Neural progenitor cell (in vitro differentiated cells): ENCODE data around the gene TSEN54. TPM values are rescaled to one million over a fixed set of nuclear protein-coding genes. Genes with fewer than 3 reads are reported as not detected.

Experiments used
- DNase-seq: peaks from one replicate; pipeline ENCODE4 v3.0.0-alpha.2; 2016; ENCODE audit warnings: low spot score
- H2AFZ ChIP-seq: fragments of 200-600 bp; sonication (generic); replicated peaks from 2 replicates; pipeline ENCODE4 v1.6.1; 2016; ENCODE audit warnings: antibody characterized with exemption
- H3F3A ChIP-seq: fragments of 200-600 bp; sonication (generic); 2 replicates; pipeline ENCODE4 v1.6.1; 2016; ENCODE audit warnings: antibody characterized with exemption, low read depth
- H3K27ac ChIP-seq: fragments of 200-600 bp; sonication (generic); 2 replicates; pipeline ENCODE4 v1.5.1; 2016; ENCODE audit warnings: mild to moderate bottlenecking
- H3K27me3 ChIP-seq: fragments of 200-600 bp; sonication (generic); 2 replicates; pipeline ENCODE4 v1.6.1; 2016; ENCODE audit warnings: mild to moderate bottlenecking, moderate library complexity
- H3K36me3 ChIP-seq: fragments of 200-600 bp; sonication (generic); 2 replicates; pipeline ENCODE4 v1.5.1; 2016
- H3K4me1 ChIP-seq: fragments of 200-600 bp; sonication (generic); 2 replicates; pipeline ENCODE4 v1.6.1; 2016; ENCODE audit warnings: mixed run types
- H3K4me2 ChIP-seq: fragments of 200-600 bp; sonication (generic); 2 replicates; pipeline ENCODE4 v1.6.1; 2016
- H3K4me3 ChIP-seq: fragments of 200-600 bp; sonication (generic); 2 replicates; pipeline ENCODE4 v1.5.1; 2016
- H3K79me2 ChIP-seq: fragments of 200-600 bp; sonication (generic); 2 replicates; pipeline ENCODE4 v1.6.1; 2016; ENCODE audit warnings: low read depth
- H3K9ac ChIP-seq: fragments of 200-600 bp; sonication (generic); 2 replicates; pipeline ENCODE4 v1.6.1; 2016
- H3K9me3 ChIP-seq: fragments of 200-600 bp; sonication (generic); 2 replicates; pipeline ENCODE4 v1.5.1; 2016; ENCODE audit warnings: low read depth
- H4K20me1 ChIP-seq: fragments of 200-600 bp; sonication (generic); 2 replicates; pipeline ENCODE4 v1.6.1; 2016; ENCODE audit warnings: low read depth
- H3K27ac Mint-ChIP-seq: 3 replicates; pipeline ENCODE4 v1.8.0; 2021; ENCODE audit warnings: mixed read lengths
- H3K27me3 Mint-ChIP-seq: 2 replicates; pipeline ENCODE4 v1.8.0; 2022; ENCODE audit warnings: low read depth, mild to moderate bottlenecking, inconsistent platforms, moderate library complexity, mixed read lengths; ENCODE audit not compliant: insufficient read depth
- H3K36me3 Mint-ChIP-seq: 3 replicates; pipeline ENCODE4 v1.8.0; 2021; ENCODE audit warnings: mixed read lengths
- H3K4me1 Mint-ChIP-seq: 3 replicates; pipeline ENCODE4 v1.8.0; 2021; ENCODE audit warnings: mixed read lengths
- H3K4me3 Mint-ChIP-seq: 3 replicates; pipeline ENCODE4 v1.8.0; 2021; ENCODE audit warnings: mild to moderate bottlenecking, moderate library complexity, mixed read lengths
- H3K9me3 Mint-ChIP-seq: 3 replicates; pipeline ENCODE4 v1.8.0; 2020; ENCODE audit warnings: mixed read lengths
- CTCF ChIP-seq: fragments of 200-600 bp; sonication (generic); IDR thresholded peaks from 2 replicates; pipeline ENCODE4 v1.5.1; 2017; ENCODE audit warnings: antibody characterized with exemption, mild to moderate bottlenecking
- EZH2 ChIP-seq: fragments of 200-600 bp; sonication (generic); IDR thresholded peaks from 2 replicates; pipeline ENCODE4 v1.6.1; 2017; ENCODE audit warnings: antibody characterized with exemption, mild to moderate bottlenecking, moderate library complexity
- EZH2phosphoT487 ChIP-seq: fragments of 200-600 bp; sonication (generic); IDR thresholded peaks from 2 replicates; pipeline ENCODE4 v1.6.1; 2017; ENCODE audit warnings: antibody characterized with exemption
- total RNA-seq: library from RNA; depleted of rRNA; stranded (reverse); fragments of >200 nt; gene quantifications from 2 replicates; pipeline ENCODE4 v1.2.3, GENCODE V29; 2015; ENCODE audit warnings: low replicate concordance

The TSEN54 gene
- total RNA-seq, 1 donor from 2014 or later, result 20.5 TPM

GRCh38 chr17:75482098-75482942 is 34.0 kb upstream of the TSEN54 start:
- H3F3A ChIP-seq, result peaks cover 31% of the 10 kb centered on the region
- no peak for DNase-seq
- no peak overlapping the region for H3K4me3 ChIP-seq
- Mint-ChIP-seq H3K27me3 (peaks cover 15% of the 10 kb centered on the region), H3K9me3 (no peaks in the 10 kb centered on the region), H3K4me3 (no peak overlapping the region), H3K4me1 (peaks cover 45% of the 10 kb centered on the region), H3K27ac (no peak overlapping the region), H3K36me3 (peaks cover 8% of the 10 kb centered on the region)
- H3K4me2 ChIP-seq, result peak overlapping the region; percentile 51
- peak overlapping the region; percentile 77 for H3K27ac ChIP-seq
- TF ChIP-seq EZH2phosphoT487, result no peak
- TF ChIP-seq EZH2, result no peak
- no peak for TF ChIP-seq CTCF
- H4K20me1 ChIP-seq, result peaks cover 28% of the 10 kb centered on the region
- no peaks in the 10 kb centered on the region for H3K27me3 ChIP-seq
- H3K36me3 ChIP-seq, result no peaks in the 10 kb centered on the region
- no peak overlapping the region for H2AFZ ChIP-seq
- peaks cover 32% of the 10 kb centered on the region for H3K79me2 ChIP-seq
- H3K9ac ChIP-seq, result peak overlapping the region; percentile 12
- no peaks in the 10 kb centered on the region for H3K9me3 ChIP-seq
- H3K4me1 ChIP-seq, result peaks cover 37% of the 10 kb centered on the region

GRCh38 chr17:75485688-75486087 is 30.6 kb upstream of the TSEN54 start:
- H3K9me3 ChIP-seq, result no peaks in the 10 kb centered on the region
- no peaks in the 10 kb centered on the region for H3K36me3 ChIP-seq
- no peak overlapping the region for H3K4me2 ChIP-seq
- H3K4me3 Mint-ChIP-seq, result no peak overlapping the region
- TF ChIP-seq EZH2phosphoT487 (no peak), CTCF (no peak), EZH2 (no peak)
- H3K79me2 ChIP-seq, result peaks cover 19% of the 10 kb centered on the region
- peaks cover 24% of the 10 kb centered on the region for H3K4me1 Mint-ChIP-seq
- H3K27me3 ChIP-seq, result no peaks in the 10 kb centered on the region
- no peak overlapping the region for H3K9ac ChIP-seq
- no peak overlapping the region for H3K27ac Mint-ChIP-seq
- H4K20me1 ChIP-seq, result peaks cover 28% of the 10 kb centered on the region
- H3K4me3 ChIP-seq, result no peak overlapping the region
- no peak overlapping the region for H2AFZ ChIP-seq
- no peaks in the 10 kb centered on the region for H3K9me3 Mint-ChIP-seq
- peaks cover 8% of the 10 kb centered on the region for H3K36me3 Mint-ChIP-seq
- peaks cover 16% of the 10 kb centered on the region for H3K4me1 ChIP-seq
- DNase-seq, result no peak
- H3K27ac ChIP-seq, result no peak overlapping the region
- H3F3A ChIP-seq, result peaks cover 16% of the 10 kb centered on the region
- peaks cover 15% of the 10 kb centered on the region for H3K27me3 Mint-ChIP-seq

- peaks cover 26% of the 10 kb centered on the region for H4K20me1 ChIP-seq
- peaks cover 12% of the 10 kb centered on the region for H3F3A ChIP-seq
- H3K27me3 Mint-ChIP-seq, result peaks cover 15% of the 10 kb centered on the region
- no peak for DNase-seq
- peaks cover 11% of the 10 kb centered on the region for H3K4me1 ChIP-seq
- H3K79me2 ChIP-seq, result peaks cover 19% of the 10 kb centered on the region
- H3K36me3 Mint-ChIP-seq, result peaks cover 8% of the 10 kb centered on the region
- H3K27ac ChIP-seq, result no peak overlapping the region
- H3K36me3 ChIP-seq, result no peaks in the 10 kb centered on the region
- no peaks in the 10 kb centered on the region for H3K9me3 ChIP-seq
- H3K4me3 ChIP-seq, result no peak overlapping the region
- H3K9me3 Mint-ChIP-seq, result no peaks in the 10 kb centered on the region
- H2AFZ ChIP-seq, result no peak overlapping the region
- no peak overlapping the region for H3K4me3 Mint-ChIP-seq
- H3K4me1 Mint-ChIP-seq, result peaks cover 19% of the 10 kb centered on the region
- H3K9ac ChIP-seq, result no peak overlapping the region
- no peak overlapping the region for H3K4me2 ChIP-seq
- peak overlapping the region; percentile 64 for H3K27ac Mint-ChIP-seq
- TF ChIP-seq CTCF (no peak), EZH2 (no peak), EZH2phosphoT487 (no peak)
- H3K27me3 ChIP-seq, result no peaks in the 10 kb centered on the region
Observed at GRCh38 chr17:75486151-75486550, 30.2 kb upstream of the TSEN54 start.
